Calu3 (cell line): ENCODE measurements around the gene ARHGAP24. TPM values are rescaled to one million over a fixed set of nuclear protein-coding genes. Genes with fewer than 3 reads are reported as not detected.

Experiments used
- BruUV-seq: library from RNA; stranded (reverse); fragments of 400-500 nt; replicated peaks from 2 replicates; lab custom pipeline; 2021; lab: Mats Ljungman, UMichigan
- CTCF ChIA-PET: fragments of 300-600 bp; sonication (Branson Sonifier 250); formaldehyde crosslinking; loops from one replicate; lab custom pipeline; 2022; ENCODE audit warnings: antibody characterized with exemption; lab: Charles Lee
- DNase-seq: peaks from one replicate; pipeline ENCODE4 v3.0.0; 2022
- H3K27ac Mint-ChIP-seq: one replicate; pipeline ENCODE4 v1.8.0; 2022; ENCODE audit warnings: mixed read lengths; ENCODE audit not compliant: unreplicated experiment
- H3K27me3 Mint-ChIP-seq: one replicate; pipeline ENCODE4 v1.8.0; 2022; ENCODE audit warnings: mixed read lengths; ENCODE audit not compliant: unreplicated experiment
- H3K36me3 Mint-ChIP-seq: one replicate; pipeline ENCODE4 v1.8.0; 2022; ENCODE audit warnings: mild to moderate bottlenecking, moderate library complexity, mixed read lengths; ENCODE audit not compliant: insufficient read depth, unreplicated experiment
- H3K4me1 Mint-ChIP-seq: one replicate; pipeline ENCODE4 v1.8.0; 2022; ENCODE audit warnings: mild to moderate bottlenecking, low read depth, mixed read lengths; ENCODE audit not compliant: unreplicated experiment
- H3K4me3 Mint-ChIP-seq: one replicate; pipeline ENCODE4 v1.8.0; 2022; ENCODE audit warnings: mild to moderate bottlenecking, low read depth, moderate library complexity, mixed read lengths; ENCODE audit not compliant: unreplicated experiment
- H3K9me3 Mint-ChIP-seq: one replicate; pipeline ENCODE4 v1.8.0; 2022; ENCODE audit warnings: low read depth, mixed read lengths; ENCODE audit not compliant: unreplicated experiment
- CTCF ChIP-seq: fragments of 200-600 bp; IDR thresholded peaks from one replicate; pipeline ENCODE4 v1.8.0; 2022; ENCODE audit warnings: antibody characterized with exemption; ENCODE audit not compliant: unreplicated experiment
- intact Hi-C: fragments of 100-400 bp; cut with micrococcal nuclease; formaldehyde crosslinking; loops from one replicate; pipeline ENCODE4 v1.10.0; 2022; ENCODE audit not compliant: unreplicated experiment
- total RNA-seq: library from RNA; stranded (reverse); gene quantifications from 2 replicates; pipeline ENCODE4 v1.2.3, GENCODE V29; 2022

The ARHGAP24 gene
- total RNA-seq, 1 experiment from 2014 or later: 10.2 TPM

DNA sequence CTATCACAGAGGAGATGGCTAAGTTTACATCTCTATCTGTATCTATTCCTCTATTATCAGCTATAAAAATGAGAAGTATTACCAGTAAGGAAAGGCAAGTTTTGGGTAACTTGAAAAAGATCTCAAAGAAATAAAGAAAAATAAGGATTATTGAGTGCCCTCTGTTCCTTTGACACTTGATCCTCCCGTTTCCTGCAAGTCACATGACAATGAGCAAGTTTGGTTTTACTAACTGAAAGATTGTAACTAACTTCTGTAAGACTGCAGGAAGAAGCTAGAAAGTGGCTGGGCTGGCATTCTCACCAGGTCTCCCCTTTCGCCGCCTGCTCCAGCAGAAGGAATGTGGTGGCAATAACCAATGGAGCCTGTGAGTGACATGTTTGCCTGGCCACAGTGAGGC lies 59.2 kb downstream of the ARHGAP24 start:
- intact Hi-C loops: no loop called here
- H3K27me3 Mint-ChIP-seq: no peaks in the 10 kb centered on the region
- CTCF ChIA-PET: interaction anchor here (0.5 to 0.7 kb wide), 2 partner anchors 37 to 904 kb away, joined by 4 read pairs; no protein-coding TSS in a partner anchor

DNA sequence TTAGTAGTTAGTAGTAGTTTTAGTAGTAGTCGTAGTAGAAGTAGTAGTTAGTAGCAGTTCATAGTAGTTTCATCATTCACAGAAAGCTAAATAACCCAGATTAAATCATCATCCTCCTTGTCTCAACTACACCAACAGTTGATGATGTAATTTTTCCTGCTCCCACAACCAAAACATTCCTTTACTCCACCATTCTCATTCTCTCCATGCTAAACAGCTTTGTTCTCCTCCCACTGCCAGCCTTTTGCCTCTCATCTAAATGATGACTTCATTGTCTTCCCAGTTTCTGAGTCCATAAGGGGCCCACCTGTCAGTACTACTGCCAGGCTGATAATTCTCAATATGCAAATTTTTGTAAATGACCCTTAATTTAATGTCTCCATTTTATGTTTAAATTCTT lies 68.9 kb downstream of the ARHGAP24 start:
- DNase-seq: no peak
- H3K27ac Mint-ChIP-seq: no peak overlapping the region
- CTCF ChIA-PET: no interaction called here

More for the DNA sequence above, 59.2 kb downstream of the ARHGAP24 start:
- Mint-ChIP-seq H3K4me3 (no peak overlapping the region), H3K4me1 (no peaks in the 10 kb centered on the region), H3K27ac (no peak overlapping the region), H3K9me3 (peaks cover 2% of the 10 kb centered on the region), H3K36me3 (no peaks in the 10 kb centered on the region)
- BruUV-seq: no TSS peak
- no peak for DNase-seq
- no peak for TF ChIP-seq CTCF

GRCh38 chr4:85544751-85545150 lies 69.8 kb downstream of the ARHGAP24 start:
- DNase-seq: no peak
- H3K27ac Mint-ChIP-seq: no peak overlapping the region
- H3K9me3 Mint-ChIP-seq: no peaks in the 10 kb centered on the region
- H3K4me3 Mint-ChIP-seq: no peak overlapping the region
- no peaks in the 10 kb centered on the region for H3K36me3 Mint-ChIP-seq
- no peaks in the 10 kb centered on the region for H3K27me3 Mint-ChIP-seq
- CTCF ChIA-PET: no interaction called here
- intact Hi-C loops: no loop called here
- no peak for TF ChIP-seq CTCF
- BruUV-seq: no TSS peak
- no peaks in the 10 kb centered on the region for H3K4me1 Mint-ChIP-seq

More for the DNA sequence above, 68.9 kb downstream of the ARHGAP24 start:
- no peak for TF ChIP-seq CTCF
- no peaks in the 10 kb centered on the region for H3K9me3 Mint-ChIP-seq
- BruUV-seq: no TSS peak
- H3K27me3 Mint-ChIP-seq: no peaks in the 10 kb centered on the region
- no peaks in the 10 kb centered on the region for H3K36me3 Mint-ChIP-seq
- H3K4me1 Mint-ChIP-seq: no peaks in the 10 kb centered on the region
- H3K4me3 Mint-ChIP-seq: no peak overlapping the region
- intact Hi-C loops: no loop called here

DNA sequence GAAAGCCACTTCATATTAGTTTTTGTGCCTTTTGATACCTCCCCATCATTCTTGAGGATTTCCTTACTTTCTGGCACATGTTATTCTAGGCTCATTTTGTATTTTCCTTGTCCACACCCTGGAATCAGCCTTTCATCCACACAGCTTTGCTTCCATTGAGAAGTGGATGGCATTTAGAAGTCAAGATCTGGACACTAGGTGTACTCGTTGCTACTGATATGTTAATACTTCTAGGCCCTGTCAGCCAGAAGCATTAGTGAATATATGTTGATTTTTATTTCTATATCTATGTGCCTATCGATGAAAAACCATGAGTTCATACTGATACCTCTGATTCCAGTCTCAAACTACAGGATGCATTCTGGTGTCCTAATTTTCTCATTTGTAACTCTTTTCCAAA lies 73.2 kb downstream of the ARHGAP24 start:
- CTCF ChIA-PET: no interaction called here
- Mint-ChIP-seq H3K27me3 (no peaks in the 10 kb centered on the region), H3K9me3 (no peaks in the 10 kb centered on the region), H3K27ac (no peak overlapping the region), H3K4me1 (no peaks in the 10 kb centered on the region), H3K4me3 (no peak overlapping the region), H3K36me3 (no peaks in the 10 kb centered on the region)
- no peak for TF ChIP-seq CTCF
- BruUV-seq: no TSS peak
- intact Hi-C loops: no loop called here
- DNase-seq: no peak
